AG10803 (cell line): ENCODE data around the gene NEGR1.
A peak's percentile ranks its signal among the peaks of the same experiment; 100 is the strongest.

ENCODE experiments used
- DNase-seq: peaks from one replicate; pipeline ENCODE4 v3.0.0; 2010; ENCODE audit warnings: low read depth
- H3K4me3 ChIP-seq: 2 replicates; pipeline ENCODE4 v1.5.1; 2011; ENCODE audit warnings: mild to moderate bottlenecking, low read length, control low read depth
- TF ChIP-seq, protein P1 (sequence below): conservative IDR thresholded peaks from 2 replicates; pipeline ENCODE4 v1.5.1; 2011; ENCODE audit warnings: mild to moderate bottlenecking, low read length, control low read depth, inconsistent platforms

Gene NEGR1

DNA sequence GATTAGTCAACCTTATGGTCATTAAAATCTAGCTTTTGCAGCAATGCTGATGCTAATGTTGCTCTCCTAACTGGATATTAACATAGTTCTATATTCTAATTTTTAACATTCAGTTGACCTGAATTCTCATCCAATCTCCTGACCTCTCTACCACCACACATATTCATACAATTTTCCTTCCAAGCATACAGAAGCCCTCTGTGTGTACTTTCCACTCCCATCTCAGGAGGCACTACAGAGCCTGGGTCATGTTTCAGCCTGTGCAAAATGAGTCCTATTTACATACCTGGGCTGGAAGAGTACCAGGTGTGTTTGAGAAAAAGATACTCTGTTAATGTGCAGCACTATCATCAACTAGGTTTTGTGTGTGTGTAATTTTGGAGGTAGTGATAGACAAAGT is 486.3 kb downstream of the NEGR1 start:
- DNase-seq, result no peak
- no peak overlapping the region for H3K4me3 ChIP-seq
- TF ChIP-seq, protein P1, sequence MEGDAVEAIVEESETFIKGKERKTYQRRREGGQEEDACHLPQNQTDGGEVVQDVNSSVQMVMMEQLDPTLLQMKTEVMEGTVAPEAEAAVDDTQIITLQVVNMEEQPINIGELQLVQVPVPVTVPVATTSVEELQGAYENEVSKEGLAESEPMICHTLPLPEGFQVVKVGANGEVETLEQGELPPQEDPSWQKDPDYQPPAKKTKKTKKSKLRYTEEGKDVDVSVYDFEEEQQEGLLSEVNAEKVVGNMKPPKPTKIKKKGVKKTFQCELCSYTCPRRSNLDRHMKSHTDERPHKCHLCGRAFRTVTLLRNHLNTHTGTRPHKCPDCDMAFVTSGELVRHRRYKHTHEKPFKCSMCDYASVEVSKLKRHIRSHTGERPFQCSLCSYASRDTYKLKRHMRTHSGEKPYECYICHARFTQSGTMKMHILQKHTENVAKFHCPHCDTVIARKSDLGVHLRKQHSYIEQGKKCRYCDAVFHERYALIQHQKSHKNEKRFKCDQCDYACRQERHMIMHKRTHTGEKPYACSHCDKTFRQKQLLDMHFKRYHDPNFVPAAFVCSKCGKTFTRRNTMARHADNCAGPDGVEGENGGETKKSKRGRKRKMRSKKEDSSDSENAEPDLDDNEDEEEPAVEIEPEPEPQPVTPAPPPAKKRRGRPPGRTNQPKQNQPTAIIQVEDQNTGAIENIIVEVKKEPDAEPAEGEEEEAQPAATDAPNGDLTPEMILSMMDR, result no peak

DNA sequence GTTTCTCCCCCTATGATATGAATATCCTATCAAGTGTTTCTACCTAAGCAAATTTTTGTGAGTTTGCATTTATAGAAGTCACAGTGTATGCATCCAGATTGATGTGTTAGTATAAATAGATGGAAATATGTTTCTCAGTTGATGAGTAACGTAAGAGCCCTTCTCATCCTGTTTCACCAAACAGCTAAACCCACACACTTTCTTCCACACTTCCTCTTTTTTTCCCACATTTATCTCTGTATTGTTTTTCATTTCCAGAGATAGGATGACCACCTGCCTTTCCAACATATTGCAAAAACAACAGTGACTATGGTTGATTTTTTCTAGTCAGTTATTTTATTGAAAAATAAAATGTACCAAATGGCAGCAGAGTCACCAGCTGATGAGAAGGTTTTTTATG is 490.1 kb downstream of the NEGR1 start:
- TF ChIP-seq, protein P1, result no peak
- no peak overlapping the region for H3K4me3 ChIP-seq
- DNase-seq, result no peak

DNA sequence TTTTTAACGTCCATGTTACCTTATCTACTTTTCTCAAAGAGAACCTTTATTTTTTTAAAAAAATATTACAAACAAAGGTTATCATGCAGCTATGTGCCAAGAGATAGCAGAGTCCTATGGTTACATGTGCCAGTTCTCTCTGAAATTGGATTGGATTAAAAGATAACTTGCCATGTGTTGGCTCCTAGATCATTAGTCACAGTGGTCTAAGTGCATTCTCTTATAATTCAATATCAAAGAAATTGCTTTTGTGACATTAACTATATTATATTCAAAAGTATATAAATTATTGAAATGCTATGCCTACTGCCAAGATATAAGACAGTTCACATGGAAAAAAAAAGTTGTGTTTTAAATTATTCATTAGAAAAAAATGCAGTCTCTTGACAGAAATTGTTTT is 494.2 kb downstream of the NEGR1 start:
- TF ChIP-seq, protein P1, result no peak
- H3K4me3 ChIP-seq, result no peak overlapping the region
- no peak for DNase-seq

DNA sequence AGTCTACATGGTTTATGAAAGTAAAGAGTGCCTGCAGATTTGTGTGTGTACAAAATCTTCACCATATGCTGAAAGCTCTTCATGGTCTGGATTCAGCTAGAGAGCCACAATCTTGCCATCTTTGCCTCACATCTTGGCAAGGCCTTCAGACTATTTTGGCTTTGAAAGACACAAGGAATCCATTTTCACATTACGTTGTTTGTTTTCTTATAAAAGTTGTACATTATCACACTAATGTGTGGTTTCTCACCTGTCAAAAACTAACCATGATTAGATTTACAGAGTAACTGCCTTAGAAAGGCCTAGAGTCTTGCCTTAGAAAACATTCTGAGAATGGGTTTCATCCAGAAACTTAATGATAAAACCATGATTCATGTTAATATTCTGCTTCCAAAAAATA is 494.6 kb downstream of the NEGR1 start:
- peak; percentile 54 for DNase-seq
- H3K4me3 ChIP-seq, result no peak overlapping the region
- TF ChIP-seq, protein P1, result no peak

DNA sequence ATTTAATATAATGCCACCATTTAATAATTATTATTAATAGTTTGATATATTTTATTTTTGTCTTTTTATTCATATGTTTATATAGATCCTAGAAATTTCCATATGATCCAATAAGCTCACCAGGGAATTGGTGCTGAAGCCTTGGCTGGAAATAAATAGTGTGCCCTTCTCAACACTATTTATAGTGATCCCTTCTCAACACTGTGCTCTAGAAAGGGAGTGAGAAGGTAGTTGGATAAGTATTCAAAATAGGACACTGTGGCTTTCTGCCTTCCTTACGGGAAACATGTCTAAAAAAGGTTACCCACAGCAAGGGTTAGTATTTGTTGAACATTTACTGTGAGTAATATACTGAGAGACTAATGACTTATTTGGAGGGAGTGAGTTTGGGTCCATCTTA is 496.1 kb downstream of the NEGR1 start:
- TF ChIP-seq, protein P1, result no peak
- H3K4me3 ChIP-seq, result no peak overlapping the region
- no peak for DNase-seq

DNA sequence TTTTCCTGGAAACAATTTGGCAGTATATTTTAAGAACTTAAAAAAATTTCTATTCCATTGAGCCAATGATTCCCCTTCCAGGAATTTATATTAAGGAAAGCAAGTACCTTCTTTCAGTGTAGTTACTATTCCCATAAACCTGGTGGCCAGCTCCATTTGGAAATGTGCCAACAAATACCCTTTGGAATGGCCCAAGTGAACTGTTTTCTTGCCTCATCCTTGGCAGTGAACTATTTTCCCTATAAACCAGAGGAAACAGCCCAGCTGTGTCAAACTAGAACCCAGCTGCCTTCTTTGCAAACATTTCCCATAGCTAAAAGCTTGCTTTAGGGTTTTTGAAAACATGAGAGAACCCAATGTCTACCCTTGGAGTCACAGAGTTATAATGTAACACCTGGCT is 496.9 kb downstream of the NEGR1 start:
- TF ChIP-seq, protein P1, result no peak
- DNase-seq, result peak; percentile 24
- H3K4me3 ChIP-seq, result no peak overlapping the region

DNA sequence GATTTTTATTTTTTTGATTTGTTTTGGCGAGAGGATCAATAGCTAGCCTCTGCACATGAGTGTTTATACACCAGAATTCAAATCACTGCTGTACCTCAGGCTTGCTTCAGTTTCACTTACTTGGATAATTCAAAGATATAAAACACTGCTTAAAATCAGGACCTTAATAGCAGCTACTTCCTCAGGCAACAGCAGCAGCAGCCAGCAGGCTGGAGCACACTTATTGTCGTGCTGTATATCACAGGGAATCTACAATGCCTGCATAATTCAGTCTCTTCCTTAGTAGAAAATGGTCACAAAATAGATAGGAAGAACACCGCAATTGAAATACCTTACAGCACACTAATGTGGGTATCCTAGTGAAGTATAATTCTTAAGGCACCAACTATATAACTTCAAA is 497.3 kb downstream of the NEGR1 start:
- DNase-seq, result no peak
- no peak overlapping the region for H3K4me3 ChIP-seq
- TF ChIP-seq, protein P1, result no peak
